Gastroesophageal sphincter (tissue), 4 donors: Measurements from ENCODE around the gene PCNT. TPM values are rescaled to one million over a fixed set of nuclear protein-coding genes. Genes with fewer than 3 reads are reported as not detected.

Experiments
- ATAC-seq: fragments of 150-250 bp; one replicate; pipeline ENCODE4 v1.9.1; 2016; ENCODE audit warnings: mild to moderate bottlenecking, moderate library complexity
- H3K27ac ChIP-seq, 4 donors: fragments of 200-600 bp; sonication (generic) in 3 of 4; 1 replicate in 3 of 4; 2 replicates in 1 of 4; pipeline ENCODE4 v1.5.1; 2016 to 2019
- H3K27me3 ChIP-seq: fragments of 200-600 bp; sonication (generic); one replicate; pipeline ENCODE4 v1.5.1; 2019
- H3K36me3 ChIP-seq, 2 donors: fragments of 200-600 bp; sonication (generic); one replicate each; pipeline ENCODE4 v1.5.1; 2019; ENCODE audit warnings: control low read depth in 1 of 2
- H3K4me1 ChIP-seq, 3 donors: fragments of 200-600 bp; sonication (generic); 1 replicate in 2 of 3; 2 replicates in 1 of 3; pipeline ENCODE4 v1.5.1; 2016 to 2019; ENCODE audit warnings: control low read depth in 2 of 3
- H3K4me3 ChIP-seq, 2 donors: fragments of 200-600 bp; sonication (generic); one replicate each; pipeline ENCODE4 v1.5.1; 2019; ENCODE audit warnings: mild to moderate bottlenecking in 1 of 2, moderate library complexity in 1 of 2
- H3K9me3 ChIP-seq, 3 donors: fragments of 200-600 bp; sonication (generic); one replicate each; pipeline ENCODE4 v1.5.1; 2017 to 2019; ENCODE audit warnings: control low read depth in 2 of 3
- EP300 ChIP-seq: sonication (generic); formaldehyde crosslinking; IDR thresholded peaks from one replicate; pipeline ENCODE4 v1.6.1; 2017; ENCODE audit warnings: antibody characterized with exemption, mild to moderate bottlenecking
- POLR2A ChIP-seq, 2 donors: fragments of 450-650 bp; IDR thresholded peaks; one replicate each; pipeline ENCODE4 v1.6.1; 2017; ENCODE audit warnings: antibody characterized with exemption in 2 of 2, mild to moderate bottlenecking in 2 of 2, moderate library complexity in 1 of 2
- POLR2AphosphoS5 ChIP-seq: sonication (generic); formaldehyde crosslinking; IDR thresholded peaks from one replicate; pipeline ENCODE4 v1.6.1; 2017; ENCODE audit warnings: antibody characterized with exemption
- WGBS, 2 donors: methylation state at CpG; one replicate each; pipeline ENCODE4 v1.1.5; 2018; ENCODE audit warnings: low coverage in 1 of 2; 5-methylcytosine and 5-hydroxymethylcytosine counted together
- total RNA-seq, 4 donors: library from RNA; depleted of rRNA; stranded (reverse); fragments of >200 nt; gene quantifications; one replicate each; pipeline ENCODE4 v1.1.0, GENCODE V29; 2016
- TF ChIP-seq, protein P1 (sequence below), 4 experiments: fragments of 200-600 bp in 2 of 4; fragments of 450-650 bp in 2 of 4; sonication (generic) in 1 of 4; IDR thresholded peaks; one replicate each; pipeline ENCODE4 v1.5.1; 2017 to 2019; ENCODE audit warnings: antibody characterized with exemption in 4 of 4, mild to moderate bottlenecking in 2 of 4, moderate library complexity in 2 of 4

The PCNT gene
- total RNA-seq, 4 donors from 2014 or later: 24.3 to 31.1 (median 27.3) TPM

DNA sequence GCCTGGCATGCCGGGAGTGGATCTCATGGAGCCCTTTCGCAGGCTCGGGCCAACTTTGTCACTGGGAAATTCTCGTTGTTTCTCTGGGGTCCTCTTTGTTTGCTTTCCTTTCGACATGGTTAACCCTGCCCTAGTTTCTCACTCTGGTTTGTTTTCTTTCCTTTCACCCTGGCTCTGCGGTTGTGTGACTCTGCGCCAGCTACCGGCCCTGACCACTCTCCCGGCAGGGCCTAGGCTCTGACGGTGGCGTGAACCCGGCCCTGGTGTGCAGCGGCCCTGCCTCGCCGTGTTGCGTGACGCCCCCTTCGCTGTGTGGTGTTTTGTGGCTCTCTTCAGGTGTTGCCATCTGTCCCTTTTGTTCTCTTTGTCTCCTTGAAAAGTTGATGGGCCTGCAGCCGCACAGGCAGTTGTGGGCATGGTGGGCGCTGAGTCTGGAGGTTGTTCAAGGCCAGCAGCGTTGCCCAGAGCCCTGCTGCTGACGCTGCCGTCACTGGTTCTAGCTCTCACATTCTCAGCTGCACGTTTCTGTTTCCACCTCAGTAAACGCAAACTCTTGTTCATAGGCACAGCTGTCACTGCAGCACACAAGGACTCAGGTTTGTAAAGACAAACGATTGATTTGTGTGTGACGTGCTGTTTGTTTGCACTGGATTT, 70.1 kb downstream of the PCNT start:
- Histone ChIP-seq H3K36me3 (peaks cover 0 to 93% of the 10 kb centered on the region in 2 donors), H3K4me1 (peaks cover 0 to 11% (median 2%) of the 10 kb centered on the region in 3 donors), H3K27me3 (no peaks in the 10 kb centered on the region), H3K9me3 (no peaks in the 10 kb centered on the region), H3K27ac (peak overlapping the region in 1 of 4 donors; percentile 66), H3K4me3 (no peak overlapping the region)
- 82 to 93% methylated on average over 7 to 20 of the region's 27 CpGs for WGBS, 2 donors
- TF ChIP-seq, protein P1, sequence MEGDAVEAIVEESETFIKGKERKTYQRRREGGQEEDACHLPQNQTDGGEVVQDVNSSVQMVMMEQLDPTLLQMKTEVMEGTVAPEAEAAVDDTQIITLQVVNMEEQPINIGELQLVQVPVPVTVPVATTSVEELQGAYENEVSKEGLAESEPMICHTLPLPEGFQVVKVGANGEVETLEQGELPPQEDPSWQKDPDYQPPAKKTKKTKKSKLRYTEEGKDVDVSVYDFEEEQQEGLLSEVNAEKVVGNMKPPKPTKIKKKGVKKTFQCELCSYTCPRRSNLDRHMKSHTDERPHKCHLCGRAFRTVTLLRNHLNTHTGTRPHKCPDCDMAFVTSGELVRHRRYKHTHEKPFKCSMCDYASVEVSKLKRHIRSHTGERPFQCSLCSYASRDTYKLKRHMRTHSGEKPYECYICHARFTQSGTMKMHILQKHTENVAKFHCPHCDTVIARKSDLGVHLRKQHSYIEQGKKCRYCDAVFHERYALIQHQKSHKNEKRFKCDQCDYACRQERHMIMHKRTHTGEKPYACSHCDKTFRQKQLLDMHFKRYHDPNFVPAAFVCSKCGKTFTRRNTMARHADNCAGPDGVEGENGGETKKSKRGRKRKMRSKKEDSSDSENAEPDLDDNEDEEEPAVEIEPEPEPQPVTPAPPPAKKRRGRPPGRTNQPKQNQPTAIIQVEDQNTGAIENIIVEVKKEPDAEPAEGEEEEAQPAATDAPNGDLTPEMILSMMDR (IDR thresholded peaks at IDR 0.05): no peak
- no peak for TF ChIP-seq EP300
- TF ChIP-seq POLR2A (IDR thresholded peaks at IDR 0.05): no peak
- TF ChIP-seq POLR2AphosphoS5: no peak
- ATAC-seq: no peak

- 86 to 89% methylated on average over 3 to 12 of the region's 13 CpGs for WGBS, 2 donors
- H3K36me3 ChIP-seq: peaks cover 0 to 93% of the 10 kb centered on the region in 2 donors
- no peaks in the 10 kb centered on the region for H3K9me3 ChIP-seq
- H3K27me3 ChIP-seq: no peaks in the 10 kb centered on the region
- TF ChIP-seq POLR2A (IDR thresholded peaks at IDR 0.05) (no peak), EP300 (no peak), POLR2AphosphoS5 (no peak)
- TF ChIP-seq, protein P1 (IDR thresholded peaks at IDR 0.05): no peak
- no peak for ATAC-seq
- H3K27ac ChIP-seq: no peak overlapping the region
- H3K4me1 ChIP-seq: peaks cover 0 to 11% (median 2%) of the 10 kb centered on the region in 3 donors
- H3K4me3 ChIP-seq: no peak overlapping the region
Observed at GRCh38 chr21:46394595-46395104, 70.7 kb downstream of the PCNT start.

GRCh38 chr21:46397211-46397905, 73.4 kb downstream of the PCNT start:
- Histone ChIP-seq H3K27me3 (no peaks in the 10 kb centered on the region), H3K4me3 (no peak overlapping the region), H3K9me3 (no peaks in the 10 kb centered on the region), H3K27ac (no peak overlapping the region), H3K36me3 (peaks cover 0 to 94% of the 10 kb centered on the region in 2 donors), H3K4me1 (peaks cover 0 to 11% (median 2%) of the 10 kb centered on the region in 3 donors)
- no peak for ATAC-seq
- TF ChIP-seq POLR2AphosphoS5: no peak
- no peak for TF ChIP-seq EP300
- no peak for TF ChIP-seq POLR2A (IDR thresholded peaks at IDR 0.05)
- TF ChIP-seq, protein P1 (IDR thresholded peaks at IDR 0.05): no peak
- 91 to 93% methylated on average over 6 to 17 of the region's 21 CpGs for WGBS, 2 donors

DNA sequence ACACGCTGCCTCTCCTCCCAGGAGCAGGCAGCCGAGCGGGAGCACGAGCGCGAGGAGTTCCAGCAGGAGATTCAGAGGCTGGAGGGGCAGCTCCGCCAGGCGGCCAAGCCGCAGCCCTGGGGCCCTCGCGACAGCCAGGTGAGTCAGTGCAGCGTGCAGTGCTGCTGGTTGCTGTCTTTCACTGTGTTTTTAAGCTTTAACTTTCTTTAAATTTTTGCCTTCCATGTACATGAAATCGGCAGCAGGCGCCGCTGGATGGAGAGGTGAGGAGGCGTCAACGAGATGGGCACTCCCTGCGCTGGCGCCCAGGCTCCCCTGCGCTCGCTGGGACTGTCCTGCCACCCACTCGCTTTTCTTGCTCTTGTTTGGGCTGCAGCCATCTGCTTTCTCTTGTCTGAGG, 74.0 kb downstream of the PCNT start:
- no peak overlapping the region for H3K27ac ChIP-seq
- H3K9me3 ChIP-seq: no peaks in the 10 kb centered on the region
- H3K27me3 ChIP-seq: no peaks in the 10 kb centered on the region
- ATAC-seq: no peak
- 98 to 100% methylated on average over 2 to 8 of the region's 22 CpGs for WGBS, 2 donors
- peaks cover 0 to 9% (median 2%) of the 10 kb centered on the region in 3 donors for H3K4me1 ChIP-seq
- H3K4me3 ChIP-seq: no peak overlapping the region
- peaks cover 0 to 94% of the 10 kb centered on the region in 2 donors for H3K36me3 ChIP-seq
- TF ChIP-seq POLR2AphosphoS5: no peak
- TF ChIP-seq, protein P1 (IDR thresholded peaks at IDR 0.05): no peak
- no peak for TF ChIP-seq POLR2A (IDR thresholded peaks at IDR 0.05)
- no peak for TF ChIP-seq EP300
